Activated T-helper 2 cell treated with anti-CD3 and anti-CD28 coated beads, Interferon-gamma antibody, Interleukin-2, Interleukin-4, amounts not matched to agents 10 μg/mL and 5 μg/mL and 100 μg/mL, durations not matched to agents 14 hours and 24 hours and 36 hours (primary cell): ENCODE measurements around the gene CLCN7. TPM values are rescaled to one million over a fixed set of nuclear protein-coding genes. Genes with fewer than 3 reads are reported as not detected.

Experiments
- DNase-seq: peaks from one replicate; pipeline ENCODE4 v3.0.0; 2021; ENCODE audit warnings: low spot score
- H3K27ac Mint-ChIP-seq: one replicate; pipeline ENCODE4 v1.8.0; 2021; ENCODE audit warnings: mixed read lengths
- H3K27me3 Mint-ChIP-seq: one replicate; pipeline ENCODE4 v1.8.0; 2021; ENCODE audit warnings: low read depth, mixed read lengths
- H3K36me3 Mint-ChIP-seq: one replicate; pipeline ENCODE4 v1.8.0; 2021; ENCODE audit warnings: low read depth, mixed read lengths
- H3K4me1 Mint-ChIP-seq: one replicate; pipeline ENCODE4 v1.8.0; 2021; ENCODE audit warnings: low read depth, mixed read lengths
- H3K4me3 Mint-ChIP-seq: one replicate; pipeline ENCODE4 v1.8.0; 2021; ENCODE audit warnings: low read depth, mild to moderate bottlenecking, moderate library complexity, mixed read lengths
- H3K9me3 Mint-ChIP-seq: one replicate; pipeline ENCODE4 v1.8.0; 2021; ENCODE audit warnings: mixed read lengths
- intact Hi-C: fragments of 100-400 bp; cut with micrococcal nuclease; formaldehyde crosslinking; loops from one replicate; pipeline ENCODE4 v1.15.1; 2023
- total RNA-seq: library from RNA; stranded (reverse); gene quantifications from 2 replicates; pipeline ENCODE4 v1.2.3, GENCODE V29; 2022

The CLCN7 gene
- total RNA-seq, 1 donor from 2014 or later: 54.3 TPM

DNA sequence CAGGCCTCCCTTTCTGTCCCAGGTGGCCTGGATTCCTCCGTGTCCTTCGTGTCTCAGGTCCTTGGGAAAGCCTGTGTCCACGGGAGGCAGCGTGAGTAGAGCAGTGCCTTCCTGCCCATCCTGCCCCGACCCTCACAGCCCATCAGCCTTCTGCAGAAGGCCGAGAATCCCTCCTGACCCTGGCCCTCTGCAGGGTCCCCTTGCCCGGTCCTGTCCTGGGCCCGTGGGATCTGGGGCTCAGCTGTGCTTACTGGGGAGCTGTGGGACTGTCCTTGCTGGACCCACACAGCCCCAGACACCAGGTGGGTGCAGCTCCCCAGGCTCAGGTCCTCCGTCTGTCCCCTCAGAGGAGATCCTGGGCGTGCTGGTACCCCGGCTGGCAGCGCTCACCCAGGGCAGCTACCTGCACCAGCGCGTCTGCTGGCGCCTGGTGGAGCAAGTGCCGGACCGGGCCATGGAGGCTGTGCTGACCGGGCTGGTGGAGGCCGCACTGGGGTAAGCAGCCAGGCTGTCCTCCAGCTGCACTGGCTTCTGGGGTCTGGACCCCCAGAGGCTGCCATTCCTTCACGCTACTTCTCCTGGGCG, 22.3 kb upstream of the CLCN7 start:
- Mint-ChIP-seq H3K36me3 (peaks cover 19% of the 10 kb centered on the region), H3K9me3 (no peaks in the 10 kb centered on the region), H3K27me3 (no peaks in the 10 kb centered on the region), H3K4me1 (peaks cover 10% of the 10 kb centered on the region), H3K4me3 (no peak overlapping the region), H3K27ac (no peak overlapping the region)
- intact Hi-C loops: no loop called here
- no peak for DNase-seq

DNA sequence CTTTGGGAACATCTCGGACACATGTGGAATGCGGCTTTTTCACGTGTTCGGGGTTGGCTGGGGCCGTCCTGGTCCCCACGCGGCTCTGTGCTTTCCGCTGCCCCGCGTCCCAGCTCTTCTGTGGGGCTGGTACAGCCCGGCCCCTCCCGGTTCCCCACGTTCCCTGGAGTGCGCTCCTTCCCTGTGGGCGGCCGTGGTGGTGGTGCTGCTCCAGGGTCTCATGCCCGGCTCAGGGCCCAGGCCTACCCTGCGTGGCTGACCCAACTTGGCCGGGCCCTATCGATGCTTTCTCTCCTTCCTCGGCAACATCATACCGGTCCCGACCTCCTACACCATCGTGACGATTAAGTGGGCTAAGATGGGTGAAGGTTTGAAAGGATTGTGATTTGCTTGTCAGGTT, 21.6 kb upstream of the CLCN7 start:
- DNase-seq: no peak
- H3K4me1 Mint-ChIP-seq: peaks cover 10% of the 10 kb centered on the region
- peaks cover 14% of the 10 kb centered on the region for H3K36me3 Mint-ChIP-seq
- H3K27me3 Mint-ChIP-seq: no peaks in the 10 kb centered on the region
- no peaks in the 10 kb centered on the region for H3K9me3 Mint-ChIP-seq
- H3K4me3 Mint-ChIP-seq: peak overlapping the region; percentile 5
- intact Hi-C loops: no loop called here
- H3K27ac Mint-ChIP-seq: no peak overlapping the region

DNA sequence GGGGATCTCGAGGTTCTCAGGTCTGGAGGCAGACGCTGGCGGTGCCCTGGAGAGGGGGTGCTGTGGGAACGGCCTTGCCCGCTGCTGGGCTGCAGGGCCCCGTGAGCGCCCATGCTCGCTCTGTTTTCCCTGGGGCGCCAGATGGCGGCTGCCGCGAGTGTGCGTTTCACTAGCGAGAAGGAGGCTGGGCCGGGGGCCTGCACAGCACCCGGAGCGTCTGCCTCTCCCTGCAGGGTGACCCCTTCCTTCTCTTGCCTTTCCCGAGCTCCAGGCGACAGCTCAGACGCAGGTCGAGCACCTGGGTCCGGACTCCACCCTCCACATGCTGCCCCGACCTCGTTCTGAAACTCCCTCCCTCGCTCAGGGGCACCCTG, 21.0 kb upstream of the CLCN7 start:
- no peaks in the 10 kb centered on the region for H3K9me3 Mint-ChIP-seq
- H3K27me3 Mint-ChIP-seq: no peaks in the 10 kb centered on the region
- H3K4me1 Mint-ChIP-seq: peaks cover 10% of the 10 kb centered on the region

DNA sequence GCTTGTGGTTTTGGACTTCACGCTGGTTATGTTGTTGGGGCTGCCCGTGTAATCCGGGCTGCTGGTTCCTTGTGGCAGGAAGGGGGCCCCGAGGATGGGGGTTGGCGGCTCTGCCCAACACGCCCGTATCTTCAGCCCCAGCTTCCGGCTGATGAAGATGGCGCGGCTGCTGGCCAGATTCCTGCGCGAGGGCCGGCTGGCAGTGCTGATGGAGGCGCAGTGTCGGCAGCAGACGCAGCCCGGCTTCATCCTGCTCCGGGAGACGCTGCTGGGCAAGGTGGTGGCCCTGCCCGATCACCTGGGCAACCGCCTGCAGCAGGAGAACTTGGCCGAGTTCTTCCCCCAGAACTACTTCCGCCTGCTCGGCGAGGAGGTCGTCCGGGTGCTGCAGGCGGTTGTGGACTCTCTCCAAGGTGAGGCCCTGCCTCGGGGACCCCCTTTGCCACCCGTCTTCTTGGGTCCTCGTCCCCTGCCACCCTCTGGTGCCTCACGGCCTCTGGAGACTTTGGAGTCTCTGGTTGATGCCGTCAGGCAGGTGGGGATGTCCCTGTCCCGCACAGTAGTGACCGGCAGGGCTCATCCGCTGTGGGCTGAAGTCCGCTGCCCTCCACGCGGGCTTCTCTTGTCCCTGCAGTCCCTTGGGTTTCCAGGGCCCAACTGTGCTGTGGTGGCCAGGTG, 20.5 kb upstream of the CLCN7 start:
- Mint-ChIP-seq H3K27ac (no peak overlapping the region), H3K4me3 (peak overlapping the region; percentile 39), H3K4me1 (peaks cover 10% of the 10 kb centered on the region), H3K27me3 (no peaks in the 10 kb centered on the region), H3K36me3 (peaks cover 13% of the 10 kb centered on the region), H3K9me3 (no peaks in the 10 kb centered on the region)
- no peak for DNase-seq
- intact Hi-C loops: no loop called here

More for the DNA sequence above, 21.0 kb upstream of the CLCN7 start:
- DNase-seq: no peak
- intact Hi-C loops: no loop called here
- H3K4me3 Mint-ChIP-seq: peak overlapping the region; percentile 1
- H3K36me3 Mint-ChIP-seq: peaks cover 13% of the 10 kb centered on the region
- H3K27ac Mint-ChIP-seq: no peak overlapping the region

DNA sequence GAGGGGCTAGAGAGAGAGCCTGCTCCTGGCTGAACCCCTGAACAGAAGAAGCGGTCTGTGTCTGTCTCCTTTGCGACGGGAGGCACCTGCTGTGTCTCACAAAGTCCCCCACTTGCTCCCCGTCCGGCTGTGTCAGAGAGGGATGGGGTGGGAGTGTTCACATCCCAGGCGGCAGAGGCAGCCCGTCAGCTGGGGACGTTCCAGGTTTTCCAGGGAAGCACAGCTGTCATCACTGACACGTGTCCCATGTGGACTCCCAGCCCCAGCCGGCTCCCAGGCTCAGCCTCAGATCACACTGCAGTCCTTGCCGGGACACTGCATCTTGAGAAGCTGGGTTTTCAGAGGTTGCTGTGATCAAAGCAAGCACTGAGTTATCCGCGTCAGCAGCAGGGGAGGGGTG, 19.9 kb upstream of the CLCN7 start:
- peaks cover 13% of the 10 kb centered on the region for H3K36me3 Mint-ChIP-seq
- DNase-seq: no peak
- H3K9me3 Mint-ChIP-seq: no peaks in the 10 kb centered on the region
- peaks cover 10% of the 10 kb centered on the region for H3K4me1 Mint-ChIP-seq
- H3K4me3 Mint-ChIP-seq: peak overlapping the region; percentile 87
- intact Hi-C loops: loop anchor here (5.0 kb wide), 1 partner anchor 48 kb away; no protein-coding TSS in a partner anchor
- H3K27ac Mint-ChIP-seq: no peak overlapping the region
- no peaks in the 10 kb centered on the region for H3K27me3 Mint-ChIP-seq

DNA sequence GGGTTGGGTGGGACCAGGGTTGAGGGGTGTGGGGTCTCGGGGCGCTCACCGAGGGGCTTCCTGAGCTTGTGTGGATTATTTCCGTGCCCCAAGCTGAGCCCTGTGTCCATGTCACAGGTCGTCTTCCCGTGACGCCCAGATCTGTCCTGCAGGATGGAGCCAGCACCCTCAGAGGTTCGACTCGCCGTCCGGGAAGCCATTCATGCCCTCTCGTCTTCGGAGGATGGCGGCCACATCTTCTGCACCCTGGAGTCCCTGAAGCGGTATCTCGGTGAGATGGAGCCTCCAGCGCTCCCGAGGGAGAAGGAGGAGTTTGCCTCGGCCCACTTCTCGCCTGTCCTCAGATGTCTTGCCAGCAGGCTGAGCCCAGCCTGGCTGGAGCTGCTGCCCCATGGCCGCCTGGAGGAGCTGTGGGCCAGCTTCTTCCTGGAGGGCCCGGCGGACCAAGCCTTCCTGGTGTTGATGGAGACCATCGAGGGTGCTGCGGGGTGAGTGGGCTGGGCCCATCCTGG, 19.4 kb upstream of the CLCN7 start:
- Mint-ChIP-seq H3K4me1 (peaks cover 10% of the 10 kb centered on the region), H3K9me3 (no peaks in the 10 kb centered on the region), H3K27ac (no peak overlapping the region), H3K27me3 (no peaks in the 10 kb centered on the region), H3K36me3 (peaks cover 13% of the 10 kb centered on the region), H3K4me3 (peak overlapping the region; percentile 87)
- no peak for DNase-seq
- intact Hi-C loops: loop anchor here (5.0 kb wide), 1 partner anchor 48 kb away; no protein-coding TSS in a partner anchor

DNA sequence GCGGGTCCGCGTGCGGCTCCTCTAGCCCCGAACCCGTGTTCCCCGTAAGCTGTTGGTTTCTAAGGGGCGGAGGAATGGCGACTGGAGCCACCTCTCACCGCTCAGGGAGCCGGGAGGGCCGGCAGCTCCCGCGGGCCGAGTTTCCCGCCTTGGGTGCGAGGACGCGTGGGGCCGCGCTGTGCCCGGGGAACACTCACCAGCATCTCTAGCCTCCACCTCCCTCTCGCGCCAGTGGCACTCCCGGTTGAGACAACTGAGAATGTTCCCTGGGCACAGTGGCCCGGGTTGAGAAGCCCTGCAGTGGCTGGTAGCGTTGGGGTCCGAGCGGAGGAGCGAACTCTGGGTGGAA, 18.9 kb upstream of the CLCN7 start:
- peaks cover 13% of the 10 kb centered on the region for H3K36me3 Mint-ChIP-seq
- intact Hi-C loops: loop anchor here (2.0 to 5.0 kb wide), 3 partner anchors 19 to 73 kb away; partner anchors contain the start of genes CLCN7 and UQCC4
- no peaks in the 10 kb centered on the region for H3K9me3 Mint-ChIP-seq
- DNase-seq: no peak
- no peaks in the 10 kb centered on the region for H3K27me3 Mint-ChIP-seq
- H3K4me3 Mint-ChIP-seq: peak overlapping the region; percentile 87
- H3K4me1 Mint-ChIP-seq: peaks cover 10% of the 10 kb centered on the region
- peak overlapping the region; percentile 65 for H3K27ac Mint-ChIP-seq

DNA sequence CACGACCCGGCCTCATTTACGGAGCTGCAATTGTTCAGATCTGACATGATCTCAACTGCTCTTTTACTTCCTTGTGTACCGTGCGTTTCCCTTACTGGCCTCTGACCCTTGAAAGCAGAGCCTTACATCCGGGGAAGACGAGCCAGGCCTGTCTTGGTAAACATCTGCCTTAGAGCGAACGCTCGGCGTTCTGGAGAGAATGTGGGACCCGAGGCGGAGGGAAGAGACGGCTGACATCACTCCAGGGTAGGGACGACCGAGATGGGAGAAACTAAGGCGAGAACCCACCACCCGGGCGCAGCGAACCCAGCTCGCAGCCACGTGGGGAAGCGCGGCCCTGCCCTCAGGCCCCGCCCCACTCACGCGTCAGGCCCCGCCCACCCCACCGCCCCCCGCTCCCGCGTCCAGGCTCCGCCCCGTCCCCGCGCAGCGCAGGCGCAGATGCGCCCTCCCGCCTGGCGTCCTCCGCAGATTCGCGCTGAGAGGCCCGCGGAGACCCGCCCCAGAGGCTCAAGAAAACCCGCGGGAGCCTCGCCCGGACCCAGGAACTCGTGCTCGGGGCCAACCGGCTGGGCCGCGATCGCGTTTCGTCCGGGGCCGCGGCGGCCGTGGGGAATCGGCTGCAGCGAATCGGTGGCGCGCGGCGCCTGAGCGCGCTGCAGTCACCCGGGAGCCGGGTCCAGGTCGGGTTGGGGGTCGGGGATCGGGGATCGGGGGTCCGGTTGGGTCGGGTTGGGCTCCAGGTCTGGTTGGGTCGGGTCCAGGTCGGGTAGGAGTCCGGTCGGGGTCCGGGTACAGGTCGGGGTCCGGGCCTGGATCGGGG, 18.3 kb upstream of the CLCN7 start, which contains the start of gene TELO2:
TELO2 (plus strand) TSS at position 438 of the 823 bp plus-strand sequence. CDS start 922 bp downstream, outside the sequence.
- H3K4me1 Mint-ChIP-seq: peaks cover 10% of the 10 kb centered on the region
- no peaks in the 10 kb centered on the region for H3K9me3 Mint-ChIP-seq
- peak within 1 kb of the TSS; percentile 98 for H3K27ac Mint-ChIP-seq
- no peaks in the 10 kb centered on the region for H3K27me3 Mint-ChIP-seq
- H3K36me3 Mint-ChIP-seq: peaks cover 11% of the 10 kb centered on the region
- intact Hi-C loops: loop anchor here (2.0 to 5.0 kb wide), 3 partner anchors 18 to 72 kb away; partner anchors contain the start of genes CLCN7 and UQCC4
- DNase-seq: peak; percentile 84
- H3K4me3 Mint-ChIP-seq: peak within 1 kb of the TSS; percentile 90

DNA sequence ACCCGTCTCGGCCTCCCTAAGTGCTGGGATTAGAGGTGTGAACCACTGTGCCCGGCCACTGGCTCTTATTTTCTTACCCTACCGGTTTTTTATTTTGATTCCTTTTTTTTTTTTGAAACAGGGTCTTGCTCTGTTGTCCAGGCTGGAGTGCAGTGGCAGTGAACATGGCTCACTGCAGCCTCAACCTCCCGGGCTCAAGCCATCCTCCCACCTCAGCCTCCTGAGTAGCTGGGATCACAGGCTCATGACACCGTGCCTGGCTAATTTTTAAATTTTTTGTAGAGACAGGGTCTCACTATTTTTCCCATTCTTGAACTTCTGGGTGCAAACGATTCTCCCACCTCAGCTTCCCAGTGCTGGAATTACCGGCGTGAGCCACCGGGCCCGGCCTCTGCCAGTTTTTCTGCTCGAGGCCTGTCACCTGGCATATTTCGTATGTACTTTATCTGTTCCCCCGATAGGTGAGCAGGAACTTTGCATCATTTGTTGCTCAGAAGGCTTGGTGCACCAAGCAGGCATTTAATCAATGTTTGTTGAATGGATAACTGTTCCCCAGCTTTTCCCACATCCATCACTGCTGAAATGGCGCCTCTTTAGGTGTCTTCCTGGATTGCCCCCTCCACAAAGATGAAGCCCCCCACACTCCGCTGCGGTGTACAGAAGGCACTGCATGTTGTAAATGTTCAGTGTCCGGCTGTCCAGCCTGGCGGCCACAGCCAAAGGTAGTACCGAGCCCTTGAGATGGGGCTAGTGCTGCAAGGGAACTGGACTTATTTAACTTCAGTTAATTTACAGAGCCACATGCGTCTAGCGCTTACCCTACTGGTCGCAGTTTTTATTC, 17.5 kb upstream of the CLCN7 start:
- no peaks in the 10 kb centered on the region for H3K27me3 Mint-ChIP-seq
- peaks cover 6% of the 10 kb centered on the region for H3K36me3 Mint-ChIP-seq
- peak overlapping the region; percentile 98 for H3K27ac Mint-ChIP-seq
- intact Hi-C loops: loop anchor here (2.0 to 5.0 kb wide), 3 partner anchors 18 to 72 kb away; partner anchors contain the start of genes CLCN7 and UQCC4
- no peak for DNase-seq
- H3K9me3 Mint-ChIP-seq: no peaks in the 10 kb centered on the region
- H3K4me3 Mint-ChIP-seq: peak overlapping the region; percentile 90
- peaks cover 10% of the 10 kb centered on the region for H3K4me1 Mint-ChIP-seq

DNA sequence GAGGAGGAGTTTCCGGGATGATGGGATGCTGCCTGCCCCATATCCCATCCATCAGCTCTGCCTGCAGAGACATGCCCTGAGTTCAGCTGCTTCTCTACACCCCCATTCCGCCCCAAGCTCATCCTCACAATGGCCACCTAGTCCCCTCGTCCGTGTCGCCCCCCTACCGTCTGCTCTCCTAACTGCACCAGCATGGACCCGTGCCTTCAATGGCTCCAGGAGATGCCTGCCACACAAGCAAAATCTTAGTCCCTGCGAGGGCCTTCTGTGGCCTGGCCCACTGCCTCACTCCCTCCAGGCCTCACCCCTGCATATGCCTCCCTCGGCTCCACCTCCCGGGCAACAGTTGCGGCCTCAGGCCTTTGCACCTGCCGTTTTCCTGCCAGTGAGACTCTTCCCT, 16.5 kb upstream of the CLCN7 start:
- no peaks in the 10 kb centered on the region for H3K27me3 Mint-ChIP-seq
- H3K4me3 Mint-ChIP-seq: no peak overlapping the region
- peaks cover under 1% of the 10 kb centered on the region for H3K36me3 Mint-ChIP-seq
- no peaks in the 10 kb centered on the region for H3K9me3 Mint-ChIP-seq
- peaks cover 10% of the 10 kb centered on the region for H3K4me1 Mint-ChIP-seq
- H3K27ac Mint-ChIP-seq: peak overlapping the region; percentile 33
- intact Hi-C loops: loop anchor here (5.0 kb wide), 1 partner anchor 51 kb away; no protein-coding TSS in a partner anchor
- DNase-seq: no peak

DNA sequence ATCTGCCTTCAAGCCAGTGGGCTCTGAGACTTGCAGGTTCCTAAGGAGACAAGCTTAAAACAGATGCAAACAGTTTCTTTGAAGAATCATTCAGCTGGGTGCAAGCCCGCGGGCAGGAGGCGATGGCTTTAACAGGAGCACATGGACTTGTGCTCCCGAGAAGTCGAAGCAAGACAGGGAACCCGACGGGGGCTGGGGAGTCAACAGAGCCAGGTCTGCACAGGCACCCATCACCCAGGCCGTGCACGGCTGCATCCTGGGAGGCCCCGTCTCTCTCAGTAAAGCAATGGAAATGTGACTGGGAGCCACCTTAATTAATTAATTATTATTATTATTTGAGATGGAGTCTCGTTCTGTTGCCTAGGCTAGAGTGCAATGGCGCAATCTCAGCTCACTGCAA, 14.2 kb upstream of the CLCN7 start:
- intact Hi-C loops: no loop called here
- no peaks in the 10 kb centered on the region for H3K27me3 Mint-ChIP-seq
- no peak overlapping the region for H3K27ac Mint-ChIP-seq
- DNase-seq: no peak
- no peak overlapping the region for H3K4me3 Mint-ChIP-seq
- peaks cover 8% of the 10 kb centered on the region for H3K4me1 Mint-ChIP-seq
- no peaks in the 10 kb centered on the region for H3K36me3 Mint-ChIP-seq
- H3K9me3 Mint-ChIP-seq: no peaks in the 10 kb centered on the region

DNA sequence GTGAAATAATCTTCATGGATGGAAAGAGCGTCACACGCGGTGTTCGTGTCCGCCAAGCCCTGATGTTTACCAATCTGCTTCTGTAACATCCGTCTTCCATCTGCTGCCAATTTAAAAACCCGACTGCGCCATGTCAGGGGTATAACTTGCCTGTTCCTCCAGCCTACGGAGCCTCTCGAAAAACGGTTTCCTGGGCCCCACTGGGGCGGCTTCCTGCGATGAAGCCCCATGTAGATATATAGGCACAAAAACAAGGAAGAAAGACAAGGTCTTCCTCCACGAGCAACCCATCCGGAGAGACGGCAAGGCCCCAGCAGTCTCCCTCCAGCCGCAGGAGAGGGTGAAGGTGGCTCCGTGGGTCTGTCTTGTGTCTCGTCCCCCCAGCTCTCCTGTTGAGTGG, 13.8 kb upstream of the CLCN7 start, which contains the start of gene PTX4:
PTX4 (minus strand) TSS at position 326 of the 400 bp plus-strand sequence; CDS start at position 291, 35 bp downstream.
- H3K9me3 Mint-ChIP-seq: no peaks in the 10 kb centered on the region
- no peak within 1 kb of the TSS for H3K27ac Mint-ChIP-seq
- H3K4me1 Mint-ChIP-seq: peaks cover 6% of the 10 kb centered on the region
- H3K4me3 Mint-ChIP-seq: no peak within 1 kb of the TSS
- no peaks in the 10 kb centered on the region for H3K36me3 Mint-ChIP-seq
- intact Hi-C loops: no loop called here
- no peak for DNase-seq
- H3K27me3 Mint-ChIP-seq: no peaks in the 10 kb centered on the region
